Measurements from ENCODE around the gene MTR.

DNA sequence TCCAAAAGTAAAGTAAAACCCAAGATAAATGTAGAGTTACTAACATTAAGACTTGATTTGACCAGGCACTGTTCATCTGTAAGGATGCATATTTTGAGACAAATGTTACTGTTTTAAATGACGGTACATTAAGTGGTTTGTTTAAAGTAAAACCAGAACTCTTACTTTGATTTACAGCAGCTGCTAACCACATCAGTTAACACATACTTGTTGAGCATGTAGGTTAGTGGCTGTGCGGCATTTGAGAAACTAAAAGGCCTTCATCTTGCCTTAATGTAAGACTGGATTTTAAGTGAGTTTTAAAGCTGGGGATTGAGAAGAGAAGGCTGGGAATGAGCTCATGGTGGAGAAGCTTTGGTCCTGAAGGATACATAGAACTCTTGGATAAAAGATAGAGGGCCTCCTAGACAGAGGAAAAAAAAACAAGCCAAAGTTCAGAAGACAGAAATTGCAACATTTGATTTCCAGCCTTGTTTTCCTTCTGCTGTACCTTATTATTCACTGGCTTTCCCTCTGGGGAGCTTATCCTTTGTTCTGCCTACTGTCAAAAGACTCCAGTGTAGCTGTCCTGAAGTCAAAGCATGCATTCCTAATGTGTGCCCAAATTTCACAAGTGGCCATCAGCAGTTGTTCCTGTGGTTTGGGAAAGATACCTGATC is 66.6 kb downstream of the MTR start:
- TF ChIP-seq, protein P1, sequence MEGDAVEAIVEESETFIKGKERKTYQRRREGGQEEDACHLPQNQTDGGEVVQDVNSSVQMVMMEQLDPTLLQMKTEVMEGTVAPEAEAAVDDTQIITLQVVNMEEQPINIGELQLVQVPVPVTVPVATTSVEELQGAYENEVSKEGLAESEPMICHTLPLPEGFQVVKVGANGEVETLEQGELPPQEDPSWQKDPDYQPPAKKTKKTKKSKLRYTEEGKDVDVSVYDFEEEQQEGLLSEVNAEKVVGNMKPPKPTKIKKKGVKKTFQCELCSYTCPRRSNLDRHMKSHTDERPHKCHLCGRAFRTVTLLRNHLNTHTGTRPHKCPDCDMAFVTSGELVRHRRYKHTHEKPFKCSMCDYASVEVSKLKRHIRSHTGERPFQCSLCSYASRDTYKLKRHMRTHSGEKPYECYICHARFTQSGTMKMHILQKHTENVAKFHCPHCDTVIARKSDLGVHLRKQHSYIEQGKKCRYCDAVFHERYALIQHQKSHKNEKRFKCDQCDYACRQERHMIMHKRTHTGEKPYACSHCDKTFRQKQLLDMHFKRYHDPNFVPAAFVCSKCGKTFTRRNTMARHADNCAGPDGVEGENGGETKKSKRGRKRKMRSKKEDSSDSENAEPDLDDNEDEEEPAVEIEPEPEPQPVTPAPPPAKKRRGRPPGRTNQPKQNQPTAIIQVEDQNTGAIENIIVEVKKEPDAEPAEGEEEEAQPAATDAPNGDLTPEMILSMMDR (IDR thresholded peaks at IDR 0.05): no peak
- TF ChIP-seq POLR2A (IDR thresholded peaks at IDR 0.05): no peak

All from heart left ventricle (tissue), 13 donors.